ENCODE measurements around the gene PPCDC. TPM values are rescaled to one million over a fixed set of nuclear protein-coding genes. Genes with fewer than 3 reads are reported as not detected.
"Not testable (repeated sequence)": the region's sequence is repeated elsewhere in the genome, so short reads cannot be mapped to it uniquely, and the experiment has no call there.

PPCDC gene
- total RNA-seq, 3 donors from 2014 or later (not counting 1 experiment from before 2014, with no cell fraction given): 21.3 to 32.3 (median 27.0) TPM

DNA sequence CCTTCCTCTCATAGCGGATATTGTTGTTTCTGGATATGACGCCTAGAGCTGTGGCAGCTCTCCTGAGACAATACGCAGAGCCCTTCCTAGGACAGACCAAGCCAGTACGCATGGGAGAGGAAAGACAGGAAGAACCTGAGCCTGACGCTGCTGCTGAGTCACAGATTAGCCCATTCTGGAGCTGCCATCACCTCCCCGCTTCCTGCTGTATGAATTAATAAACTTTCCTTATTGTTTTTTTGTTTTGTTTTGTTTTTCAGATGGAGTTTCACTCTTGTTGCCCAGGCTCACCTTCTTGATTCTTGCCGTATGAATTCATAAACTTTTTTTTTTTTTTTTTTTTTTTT, 67.0 kb downstream of the PPCDC start:
- no peaks in the 10 kb centered on the region for H3K27me3 ChIP-seq (ENCODE audit: control insufficient read depth, insufficient read depth, low read length)
- no peaks in the 10 kb centered on the region for H3K36me3 ChIP-seq (ENCODE audit: control insufficient read depth, insufficient read depth, low read length)
- H3K4me3 ChIP-seq (ENCODE audit: low read length): no peak overlapping the region
- Mint-ChIP-seq H3K27ac (no peak overlapping the region), H3K36me3 (peaks cover 5% of the 10 kb centered on the region), H3K27me3 (ENCODE audit: low read depth in 2 of 2) (no peaks in the 10 kb centered on the region), H3K4me1 (no peaks in the 10 kb centered on the region), H3K4me3 (no peak overlapping the region), H3K9me3 (peaks cover 0 to 10% of the 10 kb centered on the region in 2 donors)
- 69% methylated on average over 7 of the region's 7 CpGs for WGBS (ENCODE audit: insufficient coverage)
- H3K27ac ChIP-seq (ENCODE audit: low read length): no peak overlapping the region
- DNase-seq (no peak), ATAC-seq (peak in 1 of 3 donors; percentile 65)
- H3K4me1 ChIP-seq (ENCODE audit: control insufficient read depth, insufficient read depth, low read length): no peaks in the 10 kb centered on the region
- no peaks in the 10 kb centered on the region for H3K9me3 ChIP-seq (ENCODE audit: control insufficient read depth, insufficient read depth, low read length)
- TF ChIP-seq, protein P1, sequence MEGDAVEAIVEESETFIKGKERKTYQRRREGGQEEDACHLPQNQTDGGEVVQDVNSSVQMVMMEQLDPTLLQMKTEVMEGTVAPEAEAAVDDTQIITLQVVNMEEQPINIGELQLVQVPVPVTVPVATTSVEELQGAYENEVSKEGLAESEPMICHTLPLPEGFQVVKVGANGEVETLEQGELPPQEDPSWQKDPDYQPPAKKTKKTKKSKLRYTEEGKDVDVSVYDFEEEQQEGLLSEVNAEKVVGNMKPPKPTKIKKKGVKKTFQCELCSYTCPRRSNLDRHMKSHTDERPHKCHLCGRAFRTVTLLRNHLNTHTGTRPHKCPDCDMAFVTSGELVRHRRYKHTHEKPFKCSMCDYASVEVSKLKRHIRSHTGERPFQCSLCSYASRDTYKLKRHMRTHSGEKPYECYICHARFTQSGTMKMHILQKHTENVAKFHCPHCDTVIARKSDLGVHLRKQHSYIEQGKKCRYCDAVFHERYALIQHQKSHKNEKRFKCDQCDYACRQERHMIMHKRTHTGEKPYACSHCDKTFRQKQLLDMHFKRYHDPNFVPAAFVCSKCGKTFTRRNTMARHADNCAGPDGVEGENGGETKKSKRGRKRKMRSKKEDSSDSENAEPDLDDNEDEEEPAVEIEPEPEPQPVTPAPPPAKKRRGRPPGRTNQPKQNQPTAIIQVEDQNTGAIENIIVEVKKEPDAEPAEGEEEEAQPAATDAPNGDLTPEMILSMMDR (IDR thresholded peaks at IDR 0.05): no peak
- intact Hi-C loops (cut with micrococcal nuclease): no loop called here

GRCh38 chr15:75091814-75092213, 68.4 kb downstream of the PPCDC start:
- no peaks in the 10 kb centered on the region for H3K9me3 ChIP-seq (ENCODE audit: control insufficient read depth, insufficient read depth, low read length)
- Mint-ChIP-seq H3K9me3 (no peaks in the 10 kb centered on the region), H3K4me3 (no peak overlapping the region), H3K36me3 (no peaks in the 10 kb centered on the region), H3K27ac (no peak overlapping the region), H3K4me1 (peaks cover 0 to 5% of the 10 kb centered on the region in 2 donors), H3K27me3 (ENCODE audit: low read depth in 2 of 2) (no peaks in the 10 kb centered on the region)
- H3K27ac ChIP-seq (ENCODE audit: low read length): no peak overlapping the region
- TF ChIP-seq, protein P1 (IDR thresholded peaks at IDR 0.05): no peak
- no peaks in the 10 kb centered on the region for H3K4me1 ChIP-seq (ENCODE audit: control insufficient read depth, insufficient read depth, low read length)
- intact Hi-C loops (cut with micrococcal nuclease): no loop called here
- no peak overlapping the region for H3K4me3 ChIP-seq (ENCODE audit: low read length)
- DNase-seq: no peak
- no peaks in the 10 kb centered on the region for H3K36me3 ChIP-seq (ENCODE audit: control insufficient read depth, insufficient read depth, low read length)
- H3K27me3 ChIP-seq (ENCODE audit: control insufficient read depth, insufficient read depth, low read length): no peaks in the 10 kb centered on the region
- ATAC-seq: no peak

GRCh38 chr15:75094961-75095478, 71.6 kb downstream of the PPCDC start:
- H3K4me3 Mint-ChIP-seq; ATAC-seq; DNase-seq; H3K4me3 ChIP-seq (ENCODE audit: low read length); H3K27ac Mint-ChIP-seq; intact Hi-C loops (cut with micrococcal nuclease); H3K36me3 Mint-ChIP-seq; H3K9me3 ChIP-seq (ENCODE audit: control insufficient read depth, insufficient read depth, low read length); H3K27ac ChIP-seq (ENCODE audit: low read length); H3K27me3 Mint-ChIP-seq (ENCODE audit: low read depth in 2 of 2); H3K27me3 ChIP-seq (ENCODE audit: control insufficient read depth, insufficient read depth, low read length); H3K4me1 Mint-ChIP-seq; H3K9me3 Mint-ChIP-seq; H3K36me3 ChIP-seq (ENCODE audit: control insufficient read depth, insufficient read depth, low read length); H3K4me1 ChIP-seq (ENCODE audit: control insufficient read depth, insufficient read depth, low read length): not testable (repeated sequence)
- 56% methylated on average over 2 of the region's 4 CpGs for WGBS (ENCODE audit: insufficient coverage)

- no peaks in the 10 kb centered on the region for H3K9me3 Mint-ChIP-seq
- Histone ChIP-seq H3K4me3 (ENCODE audit: low read length) (no peak overlapping the region), H3K9me3 (ENCODE audit: control insufficient read depth, insufficient read depth, low read length) (no peaks in the 10 kb centered on the region), H3K36me3 (ENCODE audit: control insufficient read depth, insufficient read depth, low read length) (no peaks in the 10 kb centered on the region), H3K4me1 (ENCODE audit: control insufficient read depth, insufficient read depth, low read length) (no peaks in the 10 kb centered on the region), H3K27me3 (ENCODE audit: control insufficient read depth, insufficient read depth, low read length) (no peaks in the 10 kb centered on the region), H3K27ac (ENCODE audit: low read length) (no peak overlapping the region)
- WGBS (ENCODE audit: insufficient coverage): 80% methylated on average over 4 of the region's 4 CpGs
- intact Hi-C loops (cut with micrococcal nuclease): no loop called here
- no peak overlapping the region for H3K4me3 Mint-ChIP-seq
- no peak for DNase-seq
- H3K36me3 Mint-ChIP-seq: no peaks in the 10 kb centered on the region
- H3K27me3 Mint-ChIP-seq (ENCODE audit: low read depth in 2 of 2): no peaks in the 10 kb centered on the region
- TF ChIP-seq, protein P1 (IDR thresholded peaks at IDR 0.05): no peak
- no peak for ATAC-seq
- H3K4me1 Mint-ChIP-seq: peaks cover 0 to 10% of the 10 kb centered on the region in 2 donors
- H3K27ac Mint-ChIP-seq: no peak overlapping the region
Measured at GRCh38 chr15:75095594-75095993, 72.2 kb downstream of the PPCDC start.

Data from natural killer cell (primary cell).